ENCODE results near the gene TNPO2. TPM values are rescaled to one million over a fixed set of nuclear protein-coding genes. Genes with fewer than 3 reads are reported as not detected.

TNPO2 gene
- total RNA-seq, 2 donors from 2014 or later: 50.1 to 123 TPM

GRCh38 chr19:12649941-12650340, 73.8 kb downstream of the TNPO2 start:
- Histone ChIP-seq H3K36me3 (no peaks in the 10 kb centered on the region), H3K9me3 (no peaks in the 10 kb centered on the region), H3K27ac (no peak overlapping the region), H3K4me3 (no peak overlapping the region), H3K4me1 (replicated peaks) (peaks cover 5% of the 10 kb centered on the region), H3K27me3 (replicated peaks; ENCODE audit: insufficient read depth) (no peaks in the 10 kb centered on the region)
- intact Hi-C loops (cut with DNase I): no loop called here
- WGBS: 96% methylated on average over 10 of the region's 10 CpGs
- TF ChIP-seq POLR2AphosphoS5 (IDR thresholded peaks at IDR 0.05): no peak
- no peak for TF ChIP-seq CTCF (IDR thresholded peaks at IDR 0.05)
- TF ChIP-seq POLR2A (IDR thresholded peaks at IDR 0.05): no peak
- no peak for DNase-seq (ENCODE audit: low spot score)

Small RNAs within 50 kb of the gene (small RNA-seq; reads per million reads assigned to genes)
- 92.5 to 133 reads per million in 2 donors for gene SNORD41

Other genes with a start within 250 kb of the TNPO2 start
- 1 to 10 TPM; 3.9 to 5.4 TPM for gene ZNF709, start 239.1 kb downstream of the TNPO2 start, total RNA-seq
- 10 to 100 TPM; 17.6 to 17.9 TPM for gene ZNF564, start 172.4 kb downstream of the TNPO2 start, total RNA-seq
- 1 to 10 TPM; 7.2 to 8.9 TPM for gene ZNF490, start 113.1 kb downstream of the TNPO2 start, total RNA-seq
- gene ZNF791, start 113.0 kb downstream of the TNPO2 start, total RNA-seq: 10 to 100 TPM; 18.3 to 20.4 TPM
- gene MAN2B1, start 57.2 kb downstream of the TNPO2 start, total RNA-seq: 10 to 100 TPM; 60.2 to 91.9 TPM
- 10 to 100 TPM; 14.9 to 16.2 TPM for gene WDR83, start 57.1 kb downstream of the TNPO2 start, total RNA-seq
- gene DHPS, start 42.1 kb downstream of the TNPO2 start, total RNA-seq: 100 to 1,000 TPM; 140 to 178 TPM
- not detected for gene GNG14, start 35.9 kb downstream of the TNPO2 start, total RNA-seq
- gene FBXW9, start 27.3 kb downstream of the TNPO2 start, total RNA-seq: 10 to 100 TPM in 1 of 2 donors, 1 to 10 TPM in 1; 9.1 to 16.9 TPM
- 100 to 1,000 TPM; 367 to 399 TPM for gene TRIR, start 10.8 kb upstream of the TNPO2 start, total RNA-seq
- gene GET3, start 13.6 kb upstream of the TNPO2 start, total RNA-seq: 10 to 100 TPM; 65.4 to 82.1 TPM
- under 1 TPM in 1 of 2 donors, not detected in 1; 0.91 TPM for gene BEST2, start 27.9 kb upstream of the TNPO2 start, total RNA-seq
- gene HOOK2, start 51.6 kb upstream of the TNPO2 start, total RNA-seq: 100 to 1,000 TPM in 1 of 2 donors, 10 to 100 TPM in 1; 49.6 to 126 TPM
- 100 to 1,000 TPM; 173 to 290 TPM for gene JUNB, start 67.6 kb upstream of the TNPO2 start, total RNA-seq
- gene PRDX2, start 77.9 kb upstream of the TNPO2 start, total RNA-seq: 100 to 1,000 TPM; 256 to 548 TPM
- under 1 TPM in 1 of 2 donors, not detected in 1; 0.91 TPM for gene THSD8, start 78.1 kb upstream of the TNPO2 start, total RNA-seq
- 10 to 100 TPM in 1 of 2 donors, 1 to 10 TPM in 1; 8.7 to 11.5 TPM for gene RNASEH2A, start 82.7 kb upstream of the TNPO2 start, total RNA-seq
- 1 to 10 TPM in 1 of 2 donors, not detected in 1; 1.1 TPM for gene RTBDN, start 110.6 kb upstream of the TNPO2 start, total RNA-seq
- gene MAST1, start 114.6 kb upstream of the TNPO2 start, total RNA-seq: 1 to 10 TPM; 1.3 to 2.4 TPM
- gene DNASE2, start 157.5 kb upstream of the TNPO2 start, total RNA-seq: 10 to 100 TPM; 41.4 to 63.9 TPM
- not detected for gene KLF1, start 163.3 kb upstream of the TNPO2 start, total RNA-seq
- gene GCDH, start 167.2 kb upstream of the TNPO2 start, total RNA-seq: 10 to 100 TPM; 66.4 to 81.7 TPM
- 1 to 10 TPM in 1 of 2 donors, under 1 TPM in 1; 0.18 to 5.9 TPM for gene SYCE2, start 195.4 kb upstream of the TNPO2 start, total RNA-seq
- gene FARSA, start 209.8 kb upstream of the TNPO2 start, total RNA-seq: 10 to 100 TPM; 54.8 to 65.0 TPM
- 100 to 1,000 TPM; 532 to 980 TPM for gene CALR, start 214.7 kb upstream of the TNPO2 start, total RNA-seq
- 100 to 1,000 TPM; 113 to 145 TPM for gene RAD23A, start 221.9 kb upstream of the TNPO2 start, total RNA-seq
- gene GADD45GIP1, start 233.3 kb upstream of the TNPO2 start, total RNA-seq: 10 to 100 TPM; 29.9 to 58.7 TPM
- 1 to 10 TPM in 1 of 2 donors, not detected in 1; 1.8 TPM for gene DAND5, start 245.6 kb upstream of the TNPO2 start, total RNA-seq